Loucy (cell line): ENCODE data around the gene OLFM1.

ENCODE experiments used
- H2AFZ ChIP-seq: fragments of 200-600 bp; sonication (generic); 2 replicates; pipeline ENCODE4 v1.6.0; 2016; ENCODE audit warnings: antibody characterized with exemption, mild to moderate bottlenecking, low read length, moderate library complexity
- H3F3A ChIP-seq: fragments of 200-600 bp; 2 replicates; pipeline ENCODE4 v1.6.0; 2016; ENCODE audit warnings: antibody characterized with exemption, low read depth, mild to moderate bottlenecking
- H3K27me3 ChIP-seq: fragments of 200-600 bp; sonication (generic); 2 replicates; pipeline ENCODE4 v1.6.1; 2014; ENCODE audit warnings: low read length, mild to moderate bottlenecking; ENCODE audit not compliant: insufficient read depth, poor library complexity, severe bottlenecking
- H3K36me3 ChIP-seq: fragments of 200-600 bp; sonication (generic); 2 replicates; pipeline ENCODE4 v1.6.1; 2016; ENCODE audit warnings: low read length; ENCODE audit not compliant: insufficient read depth
- H3K4me1 ChIP-seq: fragments of 200-600 bp; sonication (generic); 2 replicates; pipeline ENCODE4 v1.5.1; 2014; ENCODE audit warnings: low read length, mild to moderate bottlenecking; ENCODE audit not compliant: insufficient read depth, poor library complexity, severe bottlenecking
- H3K4me2 ChIP-seq: fragments of 200-600 bp; sonication (generic); 2 replicates; pipeline ENCODE4 v1.6.0; 2014; ENCODE audit warnings: antibody characterized with exemption, low read length, low read depth, mild to moderate bottlenecking; ENCODE audit not compliant: poor library complexity, severe bottlenecking
- H3K4me3 ChIP-seq: fragments of 200-600 bp; sonication (generic); 2 replicates; pipeline ENCODE4 v1.5.1; 2014; ENCODE audit warnings: low read length, mild to moderate bottlenecking, mixed read lengths; ENCODE audit not compliant: poor library complexity, severe bottlenecking
- H3K79me2 ChIP-seq: fragments of 200-600 bp; sonication (generic); 2 replicates; pipeline ENCODE4 v1.6.1; 2014; ENCODE audit warnings: low read length; ENCODE audit not compliant: insufficient read depth
- H3K9ac ChIP-seq: fragments of 200-600 bp; sonication (generic); 2 replicates; pipeline ENCODE4 v1.6.0; 2014; ENCODE audit warnings: mild to moderate bottlenecking, low read depth, low read length, moderate library complexity; ENCODE audit not compliant: poor library complexity, severe bottlenecking
- H3K9me2 ChIP-seq: fragments of 200-600 bp; sonication (generic); replicated peaks from 2 replicates; pipeline ENCODE4 v1.6.1; 2016; ENCODE audit warnings: low read depth, low read length, mixed read lengths
- H3K9me3 ChIP-seq: fragments of 200-600 bp; sonication (generic); 2 replicates; pipeline ENCODE4 v1.6.1; 2014; ENCODE audit warnings: mild to moderate bottlenecking, antibody characterized with exemption, low read length, low read depth; ENCODE audit not compliant: insufficient read depth
- H4K20me1 ChIP-seq: fragments of 200-600 bp; sonication (generic); 2 replicates; pipeline ENCODE4 v1.6.0; 2014; ENCODE audit warnings: antibody characterized with exemption, low read length, mild to moderate bottlenecking; ENCODE audit not compliant: insufficient read depth, poor library complexity, severe bottlenecking
- CTCF ChIP-seq: fragments of 200-600 bp; sonication (generic); conservative IDR thresholded peaks from 2 replicates; pipeline ENCODE4 v1.5.1; 2014; ENCODE audit warnings: mild to moderate bottlenecking, antibody characterized with exemption, low read length
- EZH2phosphoT487 ChIP-seq: fragments of 200-600 bp; IDR thresholded peaks from 2 replicates; pipeline ENCODE4 v1.6.1; 2018; ENCODE audit warnings: antibody characterized with exemption, mild to moderate bottlenecking, moderate library complexity, borderline replicate concordance

Gene OLFM1

GRCh38 chr9:135065804-135066203 is 21.7 kb upstream of the OLFM1 start:
- Histone ChIP-seq H4K20me1 (no peaks in the 10 kb centered on the region), H3K9me2 (no peaks in the 10 kb centered on the region), H3K79me2 (no peaks in the 10 kb centered on the region), H3K27me3 (no peaks in the 10 kb centered on the region), H3K4me2 (no peak overlapping the region), H3K36me3 (no peaks in the 10 kb centered on the region), H2AFZ (no peak overlapping the region), H3K4me1 (no peaks in the 10 kb centered on the region), H3F3A (no peaks in the 10 kb centered on the region), H3K9ac (no peak overlapping the region), H3K4me3 (no peak overlapping the region), H3K9me3 (peaks cover 4% of the 10 kb centered on the region; the same call in 1 of the 2 replicates)
- TF ChIP-seq EZH2phosphoT487 (no peak), CTCF (no peak)

GRCh38 chr9:135066291-135066690 is 21.2 kb upstream of the OLFM1 start:
- Histone ChIP-seq H3K4me1 (no peaks in the 10 kb centered on the region), H2AFZ (no peak overlapping the region), H3K9me3 (peaks cover 4% of the 10 kb centered on the region; the same call in 1 of the 2 replicates), H3K4me3 (no peak overlapping the region), H3K9me2 (no peaks in the 10 kb centered on the region), H3K36me3 (no peaks in the 10 kb centered on the region), H4K20me1 (no peaks in the 10 kb centered on the region), H3F3A (no peaks in the 10 kb centered on the region), H3K9ac (no peak overlapping the region), H3K79me2 (no peaks in the 10 kb centered on the region), H3K4me2 (no peak overlapping the region), H3K27me3 (no peaks in the 10 kb centered on the region)
- TF ChIP-seq EZH2phosphoT487 = no peak
- no peak for TF ChIP-seq CTCF

GRCh38 chr9:135067096-135067710 is 20.3 kb upstream of the OLFM1 start:
- no peaks in the 10 kb centered on the region for H3K9me2 ChIP-seq
- H3K4me2 ChIP-seq = no peak overlapping the region
- no peaks in the 10 kb centered on the region for H3K79me2 ChIP-seq
- TF ChIP-seq EZH2phosphoT487 (no peak), CTCF (no peak)
- H3K27me3 ChIP-seq = no peaks in the 10 kb centered on the region
- H3K4me3 ChIP-seq = no peak overlapping the region
- no peaks in the 10 kb centered on the region for H3K36me3 ChIP-seq
- peaks cover 4% of the 10 kb centered on the region; the same call in 1 of the 2 replicates for H3K9me3 ChIP-seq
- no peaks in the 10 kb centered on the region for H4K20me1 ChIP-seq
- H3F3A ChIP-seq = no peaks in the 10 kb centered on the region
- H2AFZ ChIP-seq = no peak overlapping the region
- no peak overlapping the region for H3K9ac ChIP-seq
- H3K4me1 ChIP-seq = no peaks in the 10 kb centered on the region
